ENCODE measurements around the gene GPALPP1.

DNA sequence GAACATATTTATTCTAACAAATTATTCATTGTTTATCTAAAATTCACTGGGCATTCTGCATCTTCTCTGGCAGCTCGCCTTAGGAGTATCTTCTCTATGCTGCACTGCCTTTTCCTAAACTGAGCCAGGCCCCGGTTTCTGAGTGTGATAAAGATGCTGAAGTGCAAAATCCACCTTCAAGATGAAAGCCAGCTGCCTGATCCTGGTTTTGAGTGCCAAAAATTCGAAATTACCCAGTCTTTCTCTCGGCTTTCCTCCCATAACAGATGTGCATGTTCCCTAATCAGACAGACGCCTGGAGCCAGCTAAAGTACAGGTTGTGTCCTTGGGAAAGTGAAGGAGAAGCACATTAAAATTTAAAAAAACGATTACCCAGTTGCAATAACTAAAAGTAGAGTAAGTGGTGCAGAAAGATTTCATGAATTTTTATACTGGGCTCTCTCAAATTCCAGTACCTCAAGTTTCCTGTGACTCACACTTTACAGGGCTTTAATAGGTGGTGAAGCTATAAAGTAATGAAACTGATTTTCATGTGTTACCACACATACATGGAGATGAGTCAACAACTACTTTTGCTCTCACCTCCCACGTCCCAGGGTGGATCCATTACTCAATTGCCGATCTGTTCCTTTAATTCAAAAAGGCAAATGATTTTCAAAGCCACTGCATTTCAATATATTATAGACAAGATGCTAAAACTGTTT is 66.0 kb downstream of the GPALPP1 start:
- TF ChIP-seq POLR2A (IDR thresholded peaks at IDR 0.05; ENCODE audit: low read depth, low read length) (no peak), FOS (IDR thresholded peaks at IDR 0.05; ENCODE audit: low read depth, low read length) (peak; percentile 88)
- TF ChIP-seq, protein P1, sequence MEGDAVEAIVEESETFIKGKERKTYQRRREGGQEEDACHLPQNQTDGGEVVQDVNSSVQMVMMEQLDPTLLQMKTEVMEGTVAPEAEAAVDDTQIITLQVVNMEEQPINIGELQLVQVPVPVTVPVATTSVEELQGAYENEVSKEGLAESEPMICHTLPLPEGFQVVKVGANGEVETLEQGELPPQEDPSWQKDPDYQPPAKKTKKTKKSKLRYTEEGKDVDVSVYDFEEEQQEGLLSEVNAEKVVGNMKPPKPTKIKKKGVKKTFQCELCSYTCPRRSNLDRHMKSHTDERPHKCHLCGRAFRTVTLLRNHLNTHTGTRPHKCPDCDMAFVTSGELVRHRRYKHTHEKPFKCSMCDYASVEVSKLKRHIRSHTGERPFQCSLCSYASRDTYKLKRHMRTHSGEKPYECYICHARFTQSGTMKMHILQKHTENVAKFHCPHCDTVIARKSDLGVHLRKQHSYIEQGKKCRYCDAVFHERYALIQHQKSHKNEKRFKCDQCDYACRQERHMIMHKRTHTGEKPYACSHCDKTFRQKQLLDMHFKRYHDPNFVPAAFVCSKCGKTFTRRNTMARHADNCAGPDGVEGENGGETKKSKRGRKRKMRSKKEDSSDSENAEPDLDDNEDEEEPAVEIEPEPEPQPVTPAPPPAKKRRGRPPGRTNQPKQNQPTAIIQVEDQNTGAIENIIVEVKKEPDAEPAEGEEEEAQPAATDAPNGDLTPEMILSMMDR (conservative IDR thresholded peaks at IDR 0.05; ENCODE audit: low read depth, low read length) = no peak

Data from IMR-90 (cell line).